GM20000 (cell line): ENCODE measurements around the gene SOX6.

Experiments used
- DNase-seq: peaks from one replicate; pipeline ENCODE4 v3.0.0; 2012; ENCODE audit warnings: low spot score
- TF ChIP-seq, protein P1 (sequence below): IDR thresholded peaks from 2 replicates; pipeline ENCODE4 v1.5.1; 2012; ENCODE audit warnings: mild to moderate bottlenecking, control low read depth; ENCODE audit errors: extremely low read depth, missing control alignments

The SOX6 gene

DNA sequence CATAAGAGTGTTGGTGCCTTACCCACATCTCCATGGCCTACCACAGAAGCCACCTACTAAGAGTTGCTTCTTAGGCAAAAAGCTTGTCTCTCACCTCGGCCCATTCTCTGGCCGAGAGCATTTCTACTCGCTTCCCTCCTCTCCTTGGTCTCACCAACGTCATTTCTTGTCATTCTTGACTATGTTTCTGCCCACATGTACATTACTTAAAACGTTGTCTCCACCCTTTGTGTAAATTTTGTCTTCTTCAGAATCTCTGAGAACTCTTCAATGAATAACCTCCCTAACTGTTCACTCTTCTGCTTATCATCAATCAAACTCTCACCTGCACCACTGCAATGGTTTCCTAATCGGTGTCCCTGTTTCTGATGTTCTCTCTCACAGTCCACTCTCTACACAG, 20.1 kb downstream of the SOX6 start:
- TF ChIP-seq, protein P1, sequence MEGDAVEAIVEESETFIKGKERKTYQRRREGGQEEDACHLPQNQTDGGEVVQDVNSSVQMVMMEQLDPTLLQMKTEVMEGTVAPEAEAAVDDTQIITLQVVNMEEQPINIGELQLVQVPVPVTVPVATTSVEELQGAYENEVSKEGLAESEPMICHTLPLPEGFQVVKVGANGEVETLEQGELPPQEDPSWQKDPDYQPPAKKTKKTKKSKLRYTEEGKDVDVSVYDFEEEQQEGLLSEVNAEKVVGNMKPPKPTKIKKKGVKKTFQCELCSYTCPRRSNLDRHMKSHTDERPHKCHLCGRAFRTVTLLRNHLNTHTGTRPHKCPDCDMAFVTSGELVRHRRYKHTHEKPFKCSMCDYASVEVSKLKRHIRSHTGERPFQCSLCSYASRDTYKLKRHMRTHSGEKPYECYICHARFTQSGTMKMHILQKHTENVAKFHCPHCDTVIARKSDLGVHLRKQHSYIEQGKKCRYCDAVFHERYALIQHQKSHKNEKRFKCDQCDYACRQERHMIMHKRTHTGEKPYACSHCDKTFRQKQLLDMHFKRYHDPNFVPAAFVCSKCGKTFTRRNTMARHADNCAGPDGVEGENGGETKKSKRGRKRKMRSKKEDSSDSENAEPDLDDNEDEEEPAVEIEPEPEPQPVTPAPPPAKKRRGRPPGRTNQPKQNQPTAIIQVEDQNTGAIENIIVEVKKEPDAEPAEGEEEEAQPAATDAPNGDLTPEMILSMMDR, result no peak
- DNase-seq, result no peak

DNA sequence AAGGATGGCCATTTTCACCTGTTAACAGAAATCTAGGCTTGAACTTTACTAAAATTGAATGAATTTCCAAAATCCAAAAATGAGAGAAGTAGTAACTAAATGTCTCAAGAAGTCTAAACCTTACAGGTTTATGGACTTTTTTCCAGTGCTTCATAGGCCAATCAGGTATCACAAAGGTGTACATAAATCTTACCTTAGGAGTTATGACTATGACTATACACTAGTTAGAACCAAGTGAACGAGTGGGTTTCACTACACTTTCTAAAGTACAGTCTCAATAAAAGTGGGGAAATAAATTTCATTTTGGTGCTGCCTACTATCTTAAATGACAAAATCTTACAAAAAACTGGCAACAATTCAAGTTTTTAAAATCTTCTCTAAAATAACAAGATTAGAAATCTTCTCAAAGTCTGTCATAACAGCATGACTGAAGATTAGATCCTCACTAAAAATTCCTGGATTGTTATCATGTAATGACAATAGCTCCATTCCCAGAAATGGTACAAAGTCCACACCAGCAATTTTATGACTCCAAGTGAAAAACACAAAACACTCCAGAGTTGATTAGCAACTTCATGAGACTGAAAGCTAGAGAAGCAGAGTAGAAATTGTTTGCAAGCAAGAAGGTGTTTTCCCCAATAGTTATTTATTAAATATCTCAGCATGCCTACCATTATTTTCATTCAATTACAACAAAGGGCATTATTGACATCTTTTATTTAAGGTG, 20.9 kb downstream of the SOX6 start:
- TF ChIP-seq, protein P1, result no peak
- DNase-seq, result no peak

DNA sequence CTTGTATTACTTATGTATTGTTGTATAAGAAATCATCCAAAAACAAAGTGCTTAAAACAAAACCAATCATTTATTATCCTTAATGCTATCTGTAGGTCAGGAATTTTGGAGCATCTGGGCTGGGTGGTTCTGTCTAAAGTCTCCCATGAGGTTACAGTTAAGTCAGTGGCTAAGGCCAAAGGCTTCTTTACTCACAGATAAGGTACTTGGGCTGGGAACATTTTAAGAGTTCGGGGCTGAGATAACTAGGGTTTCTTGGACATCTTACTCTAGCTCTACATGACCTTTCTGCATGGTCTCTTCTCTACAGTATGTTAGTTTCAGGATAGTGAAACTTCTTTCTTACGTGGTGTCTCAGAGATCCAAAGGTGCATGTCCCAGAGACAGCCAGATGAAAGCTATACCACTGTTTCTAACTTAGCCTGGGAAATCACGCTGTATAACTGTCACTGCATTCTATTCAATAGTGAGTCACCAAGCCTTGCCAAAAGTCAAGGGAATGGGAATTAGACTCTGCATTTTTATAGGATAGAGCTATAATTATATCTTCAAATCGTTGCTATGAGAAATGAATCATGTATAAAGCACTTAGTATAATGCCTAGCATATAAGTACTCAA, 29.6 kb downstream of the SOX6 start:
- TF ChIP-seq, protein P1, result no peak

DNA sequence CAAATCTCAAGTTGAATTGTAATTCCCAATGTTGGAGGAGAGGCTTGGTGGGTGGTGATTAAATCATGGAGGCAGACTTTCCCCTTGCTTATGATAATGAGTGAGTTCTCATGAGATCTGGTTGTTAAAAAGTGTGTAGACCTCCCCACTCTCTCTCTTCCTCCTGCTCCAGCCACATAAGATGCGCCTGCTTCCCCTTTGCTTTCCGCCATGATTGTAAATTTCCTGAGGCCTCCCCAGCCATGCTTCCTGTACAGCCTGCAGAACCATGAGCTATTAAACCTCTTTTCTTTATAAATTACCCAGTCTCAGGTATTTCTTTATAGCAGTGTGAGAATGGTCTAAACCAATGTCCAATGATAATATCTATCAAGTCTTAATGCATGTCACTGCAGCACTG, 34.2 kb downstream of the SOX6 start:
- no peak for DNase-seq
- TF ChIP-seq, protein P1, result no peak

More for the DNA sequence above, 29.6 kb downstream of the SOX6 start:
- DNase-seq, result no peak

DNA sequence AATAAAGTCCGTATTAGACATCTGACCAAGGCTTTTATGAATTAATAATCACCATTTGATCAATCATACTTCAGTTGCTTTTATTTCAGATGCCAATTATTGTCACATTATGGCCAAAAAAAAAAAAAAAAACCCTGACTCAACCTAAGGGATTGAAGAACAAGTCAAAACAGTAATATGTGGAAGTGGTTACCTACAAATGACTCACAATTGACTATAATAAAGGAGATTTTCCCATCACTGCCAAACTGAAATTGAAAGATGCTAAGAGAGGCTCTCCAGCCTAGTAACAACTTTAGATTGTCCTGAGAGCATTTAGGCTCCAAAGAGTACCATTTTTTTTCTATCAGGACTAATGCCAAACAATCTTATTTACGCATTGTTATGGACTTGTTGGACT, 35.2 kb downstream of the SOX6 start:
- TF ChIP-seq, protein P1, result no peak
- DNase-seq, result no peak

DNA sequence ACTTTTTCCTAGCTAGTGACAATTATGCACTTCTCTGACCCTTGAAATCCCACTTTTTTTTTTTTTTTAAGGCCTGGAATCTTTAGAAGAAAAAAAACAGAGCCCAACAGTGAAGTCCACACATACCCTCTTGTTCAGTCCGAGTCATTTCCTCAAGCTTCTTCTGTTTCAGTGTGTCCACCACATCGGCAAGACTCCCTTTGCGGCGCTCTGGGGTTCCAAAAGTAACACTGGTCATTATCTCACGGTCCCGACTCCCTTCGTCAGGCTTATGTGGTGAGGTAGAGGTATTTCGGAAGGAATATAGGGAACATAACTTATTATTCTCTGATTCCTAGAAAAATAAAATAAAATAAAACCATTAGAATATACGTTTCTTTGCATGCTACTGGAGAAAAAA, 38.0 kb downstream of the SOX6 start:
- TF ChIP-seq, protein P1, result no peak
- no peak for DNase-seq

DNA sequence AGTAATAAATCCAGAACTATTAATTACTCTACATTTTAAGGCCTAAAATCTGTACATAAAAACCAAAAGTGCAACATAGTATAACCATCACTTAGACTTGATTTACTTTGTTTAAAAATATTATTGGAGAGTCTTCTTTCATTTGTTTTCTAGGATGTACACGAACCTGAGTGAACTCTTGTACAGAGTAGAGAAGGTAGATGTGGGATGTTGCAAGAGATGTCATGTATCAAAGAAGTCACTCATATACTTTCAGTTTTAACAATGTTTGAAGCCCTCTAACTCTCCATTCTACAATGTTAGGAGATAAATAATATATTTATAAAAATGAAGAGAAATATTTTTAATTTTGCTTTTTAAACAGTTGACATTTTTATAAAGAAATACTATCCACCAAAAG, 38.6 kb downstream of the SOX6 start:
- DNase-seq, result no peak
- TF ChIP-seq, protein P1, result no peak
